Activated CD8-positive, alpha-beta memory T cell treated with anti-CD3 and anti-CD28 coated beads, Interleukin-2, amount 50 U/mL, for 24 hours (primary cell): ENCODE measurements around the gene MED25.

Source experiments
- DNase-seq: peaks from one replicate; pipeline ENCODE4 v3.0.0-alpha.2; 2020; ENCODE audit errors: extremely low read depth

The MED25 gene

DNA sequence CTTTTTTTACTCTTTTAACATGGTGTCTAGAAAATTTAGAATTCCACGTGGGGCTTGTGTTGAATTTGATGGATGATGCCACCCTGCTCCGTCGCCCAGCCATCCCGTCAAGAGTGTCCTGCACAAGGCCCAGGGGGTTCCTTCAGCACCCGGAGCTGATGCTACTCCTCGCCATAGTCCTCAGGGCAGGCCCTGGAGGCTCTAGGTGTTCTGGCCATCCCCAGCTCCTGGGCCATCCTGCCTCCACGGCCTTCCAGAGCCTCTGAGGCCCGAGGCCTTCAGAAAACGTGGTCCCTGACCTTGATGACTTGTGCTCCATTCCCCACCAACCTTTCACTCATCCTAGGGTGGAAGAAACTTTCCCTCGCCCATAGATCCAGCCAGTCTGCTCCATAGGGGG is 55.7 kb downstream of the MED25 start:
- no peak for DNase-seq

GRCh38 chr19:49874503-49875157 is 56.5 kb downstream of the MED25 start:
- no peak for DNase-seq

DNA sequence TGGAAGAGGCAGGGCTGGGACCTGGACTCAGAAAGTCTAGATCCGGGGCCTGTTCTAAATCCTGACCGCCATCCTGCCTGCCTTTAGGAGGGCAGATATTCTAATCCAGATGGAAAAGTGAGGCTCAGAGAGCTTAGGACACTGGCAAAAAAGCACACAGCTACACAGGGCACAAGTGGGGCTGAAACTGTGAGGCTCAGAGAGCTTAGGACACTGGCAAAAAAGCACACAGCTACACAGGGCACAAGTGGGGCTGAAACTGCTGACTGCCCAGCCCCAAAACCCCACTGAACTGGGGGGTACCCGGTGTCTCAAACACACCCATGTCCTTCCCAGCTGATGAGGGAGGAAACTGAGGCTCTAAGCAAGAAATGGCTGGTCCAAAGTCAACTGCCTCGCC is 57.1 kb downstream of the MED25 start:
- no peak for DNase-seq

- no peak for DNase-seq
Measured at GRCh38 chr19:49875857-49876421, 57.9 kb downstream of the MED25 start.

DNA sequence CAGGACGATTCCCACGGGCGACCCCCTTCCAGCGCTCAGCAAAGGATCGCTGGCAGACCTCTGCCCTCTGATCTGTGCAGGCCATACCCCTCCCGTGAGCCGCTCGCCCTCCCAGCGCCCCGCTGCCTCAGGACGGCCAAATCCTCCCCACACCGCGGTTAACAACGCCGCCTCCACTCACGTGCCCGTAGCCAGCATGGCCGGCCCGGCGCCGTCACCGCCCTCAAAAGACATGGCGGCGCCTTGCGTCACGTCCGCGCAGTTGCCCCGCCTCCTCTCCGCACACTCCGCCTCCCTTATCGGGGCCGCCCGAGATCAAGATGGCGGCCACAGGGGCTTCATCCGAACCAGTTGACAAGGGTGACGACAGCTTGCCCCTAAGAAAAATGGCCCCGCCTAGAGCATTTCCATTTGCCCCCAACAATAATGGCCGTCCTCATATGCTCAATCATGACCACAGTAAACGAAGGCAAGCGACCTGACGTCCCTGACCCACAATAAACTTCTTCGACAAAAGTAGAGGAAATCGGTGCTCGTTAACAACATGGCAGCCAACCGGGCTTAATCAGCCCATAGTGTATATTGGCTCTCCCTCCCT is 58.4 kb downstream of the MED25 start:
- peak; percentile 91 for DNase-seq

GRCh38 chr19:49877020-49877878 is 59.2 kb downstream of the MED25 start, which contains the start of the genes AKT1S1 and TBC1D17:
Gene AKT1S1 (minus strand): TSS chr19:49877355. CDS start chr19:49873295, 4,060 bp downstream.
Gene TBC1D17 (plus strand): TSS chr19:49877702. CDS start chr19:49877724, 22 bp downstream.
- DNase-seq = peak; percentile 98

GRCh38 chr19:49877879-49878743 is 60.0 kb downstream of the MED25 start:
- DNase-seq = peak; percentile 97

GRCh38 chr19:49878744-49879070 is 60.6 kb downstream of the MED25 start:
- no peak for DNase-seq

DNA sequence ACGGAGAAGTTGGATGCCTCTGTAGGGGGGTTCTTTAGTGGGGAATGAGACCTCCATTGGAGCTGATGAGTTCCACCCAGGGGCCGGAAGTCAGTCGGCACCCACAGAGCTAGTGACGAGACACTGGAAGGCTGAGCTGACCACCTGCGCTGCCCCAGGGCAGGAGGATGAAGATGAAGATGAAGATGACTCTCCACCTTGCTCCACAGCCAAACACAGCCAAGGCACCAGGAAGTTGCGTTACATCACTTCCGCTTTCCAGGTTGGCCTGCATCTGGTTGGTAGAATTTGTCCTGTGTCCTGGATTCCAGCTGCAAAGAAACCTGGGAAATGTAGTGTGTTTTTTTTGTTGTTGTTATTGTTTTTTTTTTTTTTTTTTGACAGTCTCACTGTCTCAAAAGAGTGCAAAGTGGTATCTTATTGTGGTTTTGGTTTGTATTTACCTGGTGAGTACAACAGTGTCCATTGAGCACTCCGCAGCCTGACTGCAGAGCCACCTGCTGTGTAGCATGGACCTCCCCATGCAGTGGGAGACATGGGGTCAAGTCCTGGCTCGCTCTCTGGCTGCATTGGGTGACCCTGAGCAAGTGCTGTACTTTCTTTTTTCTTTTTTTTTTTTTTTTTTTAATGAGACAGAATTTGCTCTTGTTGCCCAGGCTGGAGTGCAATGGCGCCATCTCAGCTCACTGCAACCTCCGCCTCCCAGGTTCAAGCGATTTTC is 61.3 kb downstream of the MED25 start:
- DNase-seq = no peak

DNA sequence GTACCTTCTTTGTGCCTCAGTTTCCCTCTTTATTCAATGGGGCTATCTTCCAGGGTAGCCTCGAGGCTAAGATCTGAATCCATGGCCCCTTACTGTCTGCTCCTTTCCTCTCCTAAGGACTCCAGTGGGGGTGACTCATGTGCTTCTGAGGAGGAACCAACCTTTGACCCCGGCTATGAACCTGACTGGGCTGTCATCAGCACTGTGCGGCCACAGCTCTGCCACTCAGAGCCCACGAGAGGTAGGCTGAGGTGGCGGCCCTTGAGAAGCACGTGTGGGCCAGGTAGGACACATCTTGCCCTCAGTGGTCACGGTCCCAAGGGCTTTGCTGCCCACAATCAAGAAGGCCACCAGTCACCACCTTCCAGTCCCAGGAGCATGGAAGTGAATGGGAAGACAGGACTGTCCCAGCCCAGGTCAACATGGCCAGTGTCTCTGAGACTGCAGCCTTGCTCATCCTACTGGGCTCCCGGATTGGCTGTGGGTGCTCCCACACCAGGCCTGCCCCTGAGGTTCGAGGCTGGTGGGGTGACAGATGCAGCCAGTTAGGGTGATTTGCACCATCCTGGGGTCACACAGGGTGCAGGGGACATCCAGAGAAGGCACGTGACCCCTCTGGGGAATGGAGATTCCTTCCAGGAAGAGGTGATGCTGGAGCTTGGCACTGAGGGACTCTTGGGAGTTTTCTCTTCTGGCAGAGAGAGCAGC is 62.2 kb downstream of the MED25 start:
- no peak for DNase-seq

DNA sequence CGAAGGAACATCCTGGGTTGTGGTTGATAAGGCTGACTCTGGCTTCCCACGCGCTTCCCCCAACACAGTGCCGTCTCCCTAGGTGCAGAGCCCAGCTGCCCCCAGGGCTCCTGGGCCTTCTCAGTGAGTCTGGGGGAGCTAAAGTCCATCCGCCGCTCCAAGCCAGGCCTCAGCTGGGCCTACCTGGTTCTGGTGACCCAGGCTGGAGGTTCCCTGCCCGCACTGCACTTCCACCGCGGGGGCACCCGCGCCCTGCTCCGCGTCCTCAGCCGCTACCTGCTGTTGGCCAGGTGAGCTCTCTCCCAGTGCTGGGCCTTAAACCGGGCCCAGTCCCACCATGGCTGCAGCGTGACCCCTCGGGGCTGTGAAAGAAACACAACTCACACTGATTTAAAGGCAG is 63.1 kb downstream of the MED25 start:
- DNase-seq = no peak

- DNase-seq = no peak
Measured at GRCh38 chr19:49881672-49882394, 63.7 kb downstream of the MED25 start.

- no peak for DNase-seq
Measured at GRCh38 chr19:49882643-49883042, 64.6 kb downstream of the MED25 start.

- no peak for DNase-seq
Measured at GRCh38 chr19:49883094-49883493, 65.0 kb downstream of the MED25 start.

DNA sequence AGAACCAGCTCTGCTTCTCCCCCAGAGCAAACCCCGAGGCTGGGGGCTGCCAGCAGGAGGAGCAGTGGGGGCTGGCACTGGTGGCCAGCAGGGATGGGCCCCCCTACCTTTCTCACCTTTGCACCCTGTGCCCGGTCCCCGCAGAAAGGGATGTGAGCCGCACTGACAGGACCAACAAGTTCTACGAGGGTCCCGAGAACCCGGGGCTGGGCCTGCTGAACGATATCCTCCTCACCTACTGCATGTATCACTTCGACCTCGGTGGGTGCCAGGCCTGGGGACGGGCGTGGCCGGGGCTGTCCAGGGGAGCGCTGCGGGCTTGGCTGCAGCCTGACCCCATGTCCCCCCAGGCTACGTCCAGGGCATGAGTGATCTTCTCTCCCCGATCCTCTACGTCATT is 66.0 kb downstream of the MED25 start:
- no peak for DNase-seq

DNA sequence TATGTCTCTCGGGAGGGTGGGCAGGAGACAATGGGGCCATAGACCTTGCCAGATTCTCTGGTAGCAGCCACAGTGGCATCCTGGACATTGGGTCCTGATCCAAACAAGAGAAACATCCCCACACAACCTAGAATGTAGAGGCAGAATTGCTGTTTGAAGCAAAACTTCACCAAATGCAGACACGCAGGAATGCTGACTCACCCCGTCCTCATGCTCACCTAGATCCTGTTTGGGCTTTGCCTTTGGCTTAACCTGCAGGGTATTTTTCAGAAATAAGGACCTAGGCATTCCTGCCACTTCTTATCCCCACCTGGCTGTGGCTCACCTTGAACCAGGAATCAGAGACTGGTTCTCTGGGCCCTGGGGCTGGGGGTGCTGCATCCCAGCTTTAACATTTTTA is 66.7 kb downstream of the MED25 start:
- no peak for DNase-seq
